ENCODE results near the gene ZNF317. TPM values are rescaled to one million over a fixed set of nuclear protein-coding genes. Genes with fewer than 3 reads are reported as not detected.

Gene ZNF317
- total and polyA plus RNA-seq, 2 of the 13 experiments (the other 11 are each of a cell fraction or from before 2014, with no cell fraction given): 14.0 to 27.9 TPM

- TF ChIP-seq MTA3 (CRISPR knock-in tag; IDR thresholded peaks at IDR 0.05) (no peak), ZNF276 (CRISPR knock-in tag; IDR thresholded peaks at IDR 0.05; ENCODE audit: low read depth) (0 out of 2 replicates have a peak, but pooled peaks have one; percentile 47), NR2F1 (CRISPR knock-in tag; IDR thresholded peaks at IDR 0.05) (peak; percentile 30 to 58; a peak in 3 of 4 replicates), NR2F6 (IDR thresholded peaks at IDR 0.05) (peak; percentile 56; the same call in 1 of the 2 replicates), NR2F6 (CRISPR knock-in tag; IDR thresholded peaks at IDR 0.05) (peak; percentile 40; the same call in 1 of the 2 replicates), DRAP1 (CRISPR knock-in tag; IDR thresholded peaks at IDR 0.05) (peak; percentile 80), ZNF737 (CRISPR knock-in tag; IDR thresholded peaks at IDR 0.05; ENCODE audit: borderline replicate concordance) (peak; percentile 94), CENPT (CRISPR knock-in tag; IDR thresholded peaks at IDR 0.05; ENCODE audit: low read depth) (peak; percentile 46; the same call in 1 of the 2 replicates), PRDM10 (CRISPR knock-in tag; IDR thresholded peaks at IDR 0.05; ENCODE audit: low read depth) (peak; percentile 82), GATAD2A (CRISPR knock-in tag; IDR thresholded peaks at IDR 0.05) (no peak), THAP7 (CRISPR knock-in tag; IDR thresholded peaks at IDR 0.05) (0 out of 2 replicates have a peak, but pooled peaks have one; percentile 26), KLF16 (CRISPR knock-in tag; IDR thresholded peaks at IDR 0.05) (peak in 1 of 2 experiments; percentile 58; a peak in 2 of 4 replicates), SNAI1 (CRISPR knock-in tag; IDR thresholded peaks at IDR 0.05; ENCODE audit: borderline replicate concordance) (0 out of 2 replicates have a peak, but pooled peaks have one; percentile 32), SSRP1 (CRISPR knock-in tag; IDR thresholded peaks at IDR 0.05) (0 out of 2 replicates have a peak, but pooled peaks have one; percentile 65), ZSCAN31 (CRISPR knock-in tag; IDR thresholded peaks at IDR 0.05; ENCODE audit: low read depth) (0 out of 2 replicates have a peak, but pooled peaks have one; percentile 56), ZNF343 (CRISPR knock-in tag; IDR thresholded peaks at IDR 0.05) (0 out of 2 replicates have a peak, but pooled peaks have one; percentile 39), HBP1 (CRISPR knock-in tag; IDR thresholded peaks at IDR 0.05; ENCODE audit: low read depth) (peak; percentile 91), ZNF652 (CRISPR knock-in tag; IDR thresholded peaks at IDR 0.05; ENCODE audit: borderline replicate concordance, low read depth) (peak; percentile 70), KDM5B (CRISPR knock-in tag; IDR thresholded peaks at IDR 0.05; ENCODE audit: borderline replicate concordance) (peak; percentile 80; the same call in 1 of the 2 replicates), MED8 (CRISPR knock-in tag; IDR thresholded peaks at IDR 0.05; ENCODE audit: insufficient replicate concordance) (peak; percentile 89)
Observed at GRCh38 chr19:9140159-9140874, at the start of gene ZNF317 (continued).

All from HepG2 (cell line).